DND-41 (cell line): ENCODE measurements around the gene OR11H12.
"Not testable (repeated sequence)": the region's sequence is repeated elsewhere in the genome, so short reads cannot be mapped to it uniquely, and the experiment has no call there.

Source experiments
- EZH2 ChIP-seq: IDR thresholded peaks from 3 replicates; pipeline ENCODE4 v1.6.1; 2012; ENCODE audit warnings: borderline replicate concordance, low read depth, mild to moderate bottlenecking, moderate library complexity, low read length, inconsistent platforms; ENCODE audit not compliant: severe bottlenecking
- TF ChIP-seq, protein P1 (sequence below): IDR thresholded peaks from 2 replicates; pipeline ENCODE4 v1.5.1; 2012; ENCODE audit warnings: borderline replicate concordance, low read length, moderate library complexity, mild to moderate bottlenecking; ENCODE audit not compliant: poor library complexity, severe bottlenecking; ENCODE audit errors: extremely low read depth

DNA sequence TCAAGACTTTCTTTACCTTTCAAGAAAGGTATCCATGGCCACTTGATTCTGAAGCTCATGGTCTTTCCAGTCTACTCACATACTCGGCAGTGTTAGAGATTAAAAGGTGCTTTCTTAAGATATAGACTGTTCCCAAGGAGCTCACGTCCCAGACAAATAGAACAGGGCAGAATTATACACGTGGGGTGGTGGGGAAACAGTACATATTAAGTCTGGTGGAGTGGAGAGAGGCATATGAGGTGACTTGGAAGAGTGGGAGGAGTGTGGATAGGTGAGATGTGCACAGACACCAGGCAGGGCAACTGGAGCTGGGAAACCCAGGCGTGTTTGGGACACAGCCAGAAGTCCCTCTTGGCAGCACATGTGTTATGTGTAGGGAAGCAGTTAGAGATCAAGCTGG, 37.9 kb downstream of the OR11H12 start:
- TF ChIP-seq, protein P1, sequence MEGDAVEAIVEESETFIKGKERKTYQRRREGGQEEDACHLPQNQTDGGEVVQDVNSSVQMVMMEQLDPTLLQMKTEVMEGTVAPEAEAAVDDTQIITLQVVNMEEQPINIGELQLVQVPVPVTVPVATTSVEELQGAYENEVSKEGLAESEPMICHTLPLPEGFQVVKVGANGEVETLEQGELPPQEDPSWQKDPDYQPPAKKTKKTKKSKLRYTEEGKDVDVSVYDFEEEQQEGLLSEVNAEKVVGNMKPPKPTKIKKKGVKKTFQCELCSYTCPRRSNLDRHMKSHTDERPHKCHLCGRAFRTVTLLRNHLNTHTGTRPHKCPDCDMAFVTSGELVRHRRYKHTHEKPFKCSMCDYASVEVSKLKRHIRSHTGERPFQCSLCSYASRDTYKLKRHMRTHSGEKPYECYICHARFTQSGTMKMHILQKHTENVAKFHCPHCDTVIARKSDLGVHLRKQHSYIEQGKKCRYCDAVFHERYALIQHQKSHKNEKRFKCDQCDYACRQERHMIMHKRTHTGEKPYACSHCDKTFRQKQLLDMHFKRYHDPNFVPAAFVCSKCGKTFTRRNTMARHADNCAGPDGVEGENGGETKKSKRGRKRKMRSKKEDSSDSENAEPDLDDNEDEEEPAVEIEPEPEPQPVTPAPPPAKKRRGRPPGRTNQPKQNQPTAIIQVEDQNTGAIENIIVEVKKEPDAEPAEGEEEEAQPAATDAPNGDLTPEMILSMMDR = not testable (repeated sequence)
- TF ChIP-seq EZH2 = not testable (repeated sequence)
